DND-41 (cell line): Measurements from ENCODE around the gene TRIM58.

Source experiments
- ATAC-seq: fragments of 200-7000 bp; cut with Tn5 transposase; 3 replicates; pipeline ENCODE4 v1.9.1; 2021; ENCODE audit warnings: low read depth; ENCODE audit not compliant: insufficient read depth
- DNase-seq: peaks from one replicate; pipeline ENCODE4 v3.0.0-alpha.2; 2020
- H2AFZ ChIP-seq: 2 replicates; pipeline ENCODE4 v1.6.0; 2012; ENCODE audit warnings: low read depth, low read length
- H3K27ac ChIP-seq: 2 replicates; pipeline ENCODE4 v1.5.1; 2012; ENCODE audit warnings: low read length, inconsistent platforms
- H3K27me3 ChIP-seq: fragments of 200-600 bp; sonication (generic); 2 replicates; pipeline ENCODE4 v1.6.0; 2012; ENCODE audit warnings: low read length, mild to moderate bottlenecking, inconsistent platforms; ENCODE audit not compliant: insufficient read depth, poor library complexity
- H3K36me3 ChIP-seq: 2 replicates; pipeline ENCODE4 v1.5.1; 2012; ENCODE audit warnings: low read length, inconsistent platforms; ENCODE audit not compliant: insufficient read depth
- H3K4me1 ChIP-seq: 2 replicates; pipeline ENCODE4 v1.5.1; 2012; ENCODE audit warnings: mild to moderate bottlenecking, low read length; ENCODE audit not compliant: insufficient read depth
- H3K4me2 ChIP-seq: 2 replicates; pipeline ENCODE4 v1.6.0; 2012; ENCODE audit warnings: mild to moderate bottlenecking, moderate library complexity, low read length, inconsistent platforms; ENCODE audit not compliant: insufficient read depth
- H3K4me3 ChIP-seq, 2 experiments: fragments of 200-600 bp in 1 of 2; shearing (Covaris generic) in 1 of 2; 2 replicates each; pipeline ENCODE4 v1.5.1; 2012 to 2016; ENCODE audit warnings: inconsistent platforms in 2 of 2, low read length in 2 of 2, mild to moderate bottlenecking in 2 of 2, low read depth in 1 of 2, moderate library complexity in 1 of 2
- H3K79me2 ChIP-seq: 2 replicates; pipeline ENCODE4 v1.6.0; 2012; ENCODE audit warnings: low read length, inconsistent platforms; ENCODE audit not compliant: insufficient read depth
- H3K9ac ChIP-seq: 2 replicates; pipeline ENCODE4 v1.6.0; 2012; ENCODE audit warnings: low read depth, mild to moderate bottlenecking, inconsistent platforms, low read length, moderate library complexity
- H3K9me3 ChIP-seq: 2 replicates; pipeline ENCODE4 v1.5.1; 2012; ENCODE audit warnings: low read length, moderate library complexity, mild to moderate bottlenecking, inconsistent platforms; ENCODE audit not compliant: insufficient read depth, severe bottlenecking
- H4K20me1 ChIP-seq: 2 replicates; pipeline ENCODE4 v1.6.0; 2012; ENCODE audit warnings: low read length; ENCODE audit not compliant: insufficient read depth
- EZH2 ChIP-seq: IDR thresholded peaks from 3 replicates; pipeline ENCODE4 v1.6.1; 2012; ENCODE audit warnings: borderline replicate concordance, low read depth, mild to moderate bottlenecking, moderate library complexity, low read length, inconsistent platforms; ENCODE audit not compliant: severe bottlenecking
- TF ChIP-seq, protein P1 (sequence below): IDR thresholded peaks from 2 replicates; pipeline ENCODE4 v1.5.1; 2012; ENCODE audit warnings: borderline replicate concordance, low read length, moderate library complexity, mild to moderate bottlenecking; ENCODE audit not compliant: poor library complexity, severe bottlenecking; ENCODE audit errors: extremely low read depth

Gene TRIM58

DNA sequence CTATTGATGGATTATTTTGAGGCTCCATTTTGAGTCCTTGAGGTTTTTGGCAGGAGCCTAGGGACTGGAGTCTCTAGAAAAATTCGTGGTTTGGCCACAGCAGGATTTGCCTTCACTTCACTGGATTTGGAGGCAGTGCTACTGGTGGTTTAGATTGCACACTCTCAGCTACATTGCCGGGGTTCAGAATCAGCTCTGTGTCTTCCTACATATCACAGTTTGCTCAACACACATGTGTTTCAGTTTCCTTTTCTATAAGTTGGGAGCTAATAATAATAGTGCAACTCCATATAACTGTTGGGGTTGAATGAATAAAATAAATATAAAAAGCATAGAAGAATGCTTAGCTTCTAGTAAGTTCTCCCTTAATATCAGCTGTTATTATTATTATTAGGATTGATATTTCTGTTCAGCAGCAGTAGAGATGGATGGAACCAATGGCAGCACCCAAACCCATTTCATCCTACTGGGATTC lies 38.2 kb downstream of the TRIM58 start, which contains the start of gene OR2W3:
Gene OR2W3 (plus strand): TSS at position 425 of the 475 bp plus-strand sequence. CDS start 0 bp downstream, at position 425.
- H3K27ac ChIP-seq, result no peak within 1 kb of the TSS

DNA sequence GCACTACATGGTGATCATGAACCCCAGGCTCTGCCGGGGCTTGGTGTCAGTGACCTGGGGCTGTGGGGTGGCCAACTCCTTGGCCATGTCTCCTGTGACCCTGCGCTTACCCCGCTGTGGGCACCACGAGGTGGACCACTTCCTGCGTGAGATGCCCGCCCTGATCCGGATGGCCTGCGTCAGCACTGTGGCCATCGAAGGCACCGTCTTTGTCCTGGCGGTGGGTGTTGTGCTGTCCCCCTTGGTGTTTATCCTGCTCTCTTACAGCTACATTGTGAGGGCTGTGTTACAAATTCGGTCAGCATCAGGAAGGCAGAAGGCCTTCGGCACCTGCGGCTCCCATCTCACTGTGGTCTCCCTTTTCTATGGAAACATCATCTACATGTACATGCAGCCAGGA lies 39.0 kb downstream of the TRIM58 start:
- no peaks in the 10 kb centered on the region for H3K27me3 ChIP-seq
- no peak overlapping the region for H3K4me2 ChIP-seq
- ATAC-seq, result no peak
- no peak overlapping the region for H2AFZ ChIP-seq
- H3K4me1 ChIP-seq, result no peaks in the 10 kb centered on the region
- no peak for DNase-seq
- no peak overlapping the region for H3K9ac ChIP-seq
- no peak overlapping the region for H3K27ac ChIP-seq
- H3K9me3 ChIP-seq, result no peaks in the 10 kb centered on the region
- no peak overlapping the region for H3K4me3 ChIP-seq
- H3K79me2 ChIP-seq, result no peaks in the 10 kb centered on the region
- H4K20me1 ChIP-seq, result no peaks in the 10 kb centered on the region
- no peaks in the 10 kb centered on the region for H3K36me3 ChIP-seq
- no peak for TF ChIP-seq EZH2
- TF ChIP-seq, protein P1, sequence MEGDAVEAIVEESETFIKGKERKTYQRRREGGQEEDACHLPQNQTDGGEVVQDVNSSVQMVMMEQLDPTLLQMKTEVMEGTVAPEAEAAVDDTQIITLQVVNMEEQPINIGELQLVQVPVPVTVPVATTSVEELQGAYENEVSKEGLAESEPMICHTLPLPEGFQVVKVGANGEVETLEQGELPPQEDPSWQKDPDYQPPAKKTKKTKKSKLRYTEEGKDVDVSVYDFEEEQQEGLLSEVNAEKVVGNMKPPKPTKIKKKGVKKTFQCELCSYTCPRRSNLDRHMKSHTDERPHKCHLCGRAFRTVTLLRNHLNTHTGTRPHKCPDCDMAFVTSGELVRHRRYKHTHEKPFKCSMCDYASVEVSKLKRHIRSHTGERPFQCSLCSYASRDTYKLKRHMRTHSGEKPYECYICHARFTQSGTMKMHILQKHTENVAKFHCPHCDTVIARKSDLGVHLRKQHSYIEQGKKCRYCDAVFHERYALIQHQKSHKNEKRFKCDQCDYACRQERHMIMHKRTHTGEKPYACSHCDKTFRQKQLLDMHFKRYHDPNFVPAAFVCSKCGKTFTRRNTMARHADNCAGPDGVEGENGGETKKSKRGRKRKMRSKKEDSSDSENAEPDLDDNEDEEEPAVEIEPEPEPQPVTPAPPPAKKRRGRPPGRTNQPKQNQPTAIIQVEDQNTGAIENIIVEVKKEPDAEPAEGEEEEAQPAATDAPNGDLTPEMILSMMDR, result no peak

More for the DNA sequence above, 38.2 kb downstream of the TRIM58 start, which contains the start of gene OR2W3:
- DNase-seq (no peak), ATAC-seq (no peak)
- no peak within 1 kb of the TSS for H3K9ac ChIP-seq
- no peaks in the 10 kb centered on the region for H3K9me3 ChIP-seq
- no peaks in the 10 kb centered on the region for H3K36me3 ChIP-seq
- no peak within 1 kb of the TSS for H3K4me2 ChIP-seq
- no peak within 1 kb of the TSS for H2AFZ ChIP-seq
- no peaks in the 10 kb centered on the region for H3K4me1 ChIP-seq
- no peaks in the 10 kb centered on the region for H4K20me1 ChIP-seq
- no peak within 1 kb of the TSS for H3K4me3 ChIP-seq
- TF ChIP-seq EZH2, result no peak
- TF ChIP-seq, protein P1, result no peak
- no peaks in the 10 kb centered on the region for H3K79me2 ChIP-seq
- no peaks in the 10 kb centered on the region for H3K27me3 ChIP-seq

DNA sequence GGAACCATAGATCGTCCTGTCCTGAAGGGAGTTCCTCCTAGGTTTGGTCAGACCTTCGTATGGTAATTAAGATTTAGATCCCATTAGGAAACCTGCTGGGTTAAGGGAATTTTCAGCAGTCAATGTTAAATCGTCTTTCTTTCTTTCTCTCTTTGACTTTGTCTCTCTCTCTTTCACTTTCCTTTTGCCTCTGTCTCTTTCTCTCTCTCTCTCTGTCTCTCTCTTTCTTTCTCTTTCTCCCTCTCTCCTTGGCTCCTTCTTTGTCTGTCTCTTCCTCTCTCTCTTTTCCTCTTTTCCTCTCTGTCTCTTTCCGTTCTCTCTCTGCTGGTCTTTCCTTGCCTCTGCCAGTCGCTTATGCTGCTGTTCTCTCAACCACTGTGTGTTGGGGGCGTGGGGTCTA lies 47.1 kb downstream of the TRIM58 start:
- no peaks in the 10 kb centered on the region for H3K9me3 ChIP-seq
- ATAC-seq, result no peak

More for the DNA sequence above, 47.1 kb downstream of the TRIM58 start:
- Histone ChIP-seq H3K4me1 (peaks cover 21% of the 10 kb centered on the region), H3K36me3 (no peaks in the 10 kb centered on the region), H3K27me3 (no peaks in the 10 kb centered on the region), H2AFZ (no peak overlapping the region), H3K4me3 (no peak overlapping the region), H3K9ac (no peak overlapping the region), H3K4me2 (no peak overlapping the region), H3K27ac (no peak overlapping the region), H3K79me2 (no peaks in the 10 kb centered on the region), H4K20me1 (no peaks in the 10 kb centered on the region)
- no peak for DNase-seq
- no peak for TF ChIP-seq EZH2
- TF ChIP-seq, protein P1, result no peak
